ENCODE measurements around the gene RIMBP3C. TPM values are rescaled to one million over a fixed set of nuclear protein-coding genes. Genes with fewer than 3 reads are reported as not detected.

Gene RIMBP3C
- total and polyA plus RNA-seq, 2 donors (not counting 1 experiment from before 2014, with no cell fraction given): 0.02 to 0.50 TPM

Other genes with a start within 250 kb of the RIMBP3C start
- gene RIMBP3B, start 167.7 kb downstream of the RIMBP3C start, total RNA-seq: under 0.01 TPM in 2 replicates
- 0.02 and 0.03 TPM in 2 replicates for gene RIMBP3B, start 167.7 kb downstream of the RIMBP3C start, polyA plus RNA-seq
- gene HIC2, start 134.1 kb downstream of the RIMBP3C start, total RNA-seq: 1.8 and 2.3 TPM in 2 replicates
- gene HIC2, start 134.1 kb downstream of the RIMBP3C start, polyA plus RNA-seq: 0.70 and 0.78 TPM in 2 replicates
- 0.51 and 2.6 TPM in 2 replicates for gene TMEM191C, start 84.1 kb downstream of the RIMBP3C start, total RNA-seq
- 0.36 and 1.9 TPM in 2 replicates for gene TMEM191C, start 84.1 kb downstream of the RIMBP3C start, polyA plus RNA-seq
- gene UBE2L3, start 16.3 kb upstream of the RIMBP3C start, total RNA-seq: 19.8 and 23.8 TPM in 2 replicates
- 82.4 and 109 TPM in 2 replicates for gene UBE2L3, start 16.3 kb upstream of the RIMBP3C start, polyA plus RNA-seq
- 7.4 and 10.4 TPM in 2 replicates for gene YDJC, start 78.6 kb upstream of the RIMBP3C start, total RNA-seq
- gene YDJC, start 78.6 kb upstream of the RIMBP3C start, polyA plus RNA-seq: 4.7 and 5.7 TPM in 2 replicates
- under 0.01 and 0.17 TPM in 2 replicates for gene CCDC116, start 81.3 kb upstream of the RIMBP3C start, total RNA-seq
- gene CCDC116, start 81.3 kb upstream of the RIMBP3C start, polyA plus RNA-seq: 0.03 and 0.06 TPM in 2 replicates
- gene SDF2L1, start 90.8 kb upstream of the RIMBP3C start, total RNA-seq: 13.2 and 14.6 TPM in 2 replicates
- 12.0 and 17.2 TPM in 2 replicates for gene SDF2L1, start 90.8 kb upstream of the RIMBP3C start, polyA plus RNA-seq
- gene PPIL2, start 114.6 kb upstream of the RIMBP3C start, total RNA-seq: 14.9 and 18.3 TPM in 2 replicates
- gene PPIL2, start 114.6 kb upstream of the RIMBP3C start, polyA plus RNA-seq: 25.5 and 35.3 TPM in 2 replicates
- 1.5 and 2.3 TPM in 2 replicates for gene YPEL1, start 184.3 kb upstream of the RIMBP3C start, total RNA-seq
- gene YPEL1, start 184.3 kb upstream of the RIMBP3C start, polyA plus RNA-seq: 0.36 and 0.51 TPM in 2 replicates

Data from fibroblast of lung (primary cell).